ENCODE data around the gene CHD9NB. TPM values are rescaled to one million over a fixed set of nuclear protein-coding genes. Genes with fewer than 3 reads are reported as not detected.

CHD9NB gene
- total RNA-seq, 1 experiment from 2014 or later, result 0.64 TPM

- Histone ChIP-seq H3K9me3 (ENCODE audit: control insufficient read depth, insufficient read depth, low read depth, low read length) (no peaks in the 10 kb centered on the region), H3K4me3 (ENCODE audit: low read depth in 2 of 2, low read length in 2 of 2) (no peak overlapping the region), H3K27me3 (ENCODE audit: control insufficient read depth, insufficient read depth, low read length) (no peaks in the 10 kb centered on the region), H3K4me1 (ENCODE audit: control insufficient read depth, insufficient read depth, low read length) (no peaks in the 10 kb centered on the region), H3K36me3 (ENCODE audit: control insufficient read depth, insufficient read depth, low read length) (no peaks in the 10 kb centered on the region), H3K27ac (ENCODE audit: low read length) (no peak overlapping the region)
- no TSS peak for BruUV-seq (replicated peaks)
- TF ChIP-seq TCF7L2 (IDR thresholded peaks at IDR 0.05; ENCODE audit: low read depth, low read length), result no peak
- TF ChIP-seq, protein P1, sequence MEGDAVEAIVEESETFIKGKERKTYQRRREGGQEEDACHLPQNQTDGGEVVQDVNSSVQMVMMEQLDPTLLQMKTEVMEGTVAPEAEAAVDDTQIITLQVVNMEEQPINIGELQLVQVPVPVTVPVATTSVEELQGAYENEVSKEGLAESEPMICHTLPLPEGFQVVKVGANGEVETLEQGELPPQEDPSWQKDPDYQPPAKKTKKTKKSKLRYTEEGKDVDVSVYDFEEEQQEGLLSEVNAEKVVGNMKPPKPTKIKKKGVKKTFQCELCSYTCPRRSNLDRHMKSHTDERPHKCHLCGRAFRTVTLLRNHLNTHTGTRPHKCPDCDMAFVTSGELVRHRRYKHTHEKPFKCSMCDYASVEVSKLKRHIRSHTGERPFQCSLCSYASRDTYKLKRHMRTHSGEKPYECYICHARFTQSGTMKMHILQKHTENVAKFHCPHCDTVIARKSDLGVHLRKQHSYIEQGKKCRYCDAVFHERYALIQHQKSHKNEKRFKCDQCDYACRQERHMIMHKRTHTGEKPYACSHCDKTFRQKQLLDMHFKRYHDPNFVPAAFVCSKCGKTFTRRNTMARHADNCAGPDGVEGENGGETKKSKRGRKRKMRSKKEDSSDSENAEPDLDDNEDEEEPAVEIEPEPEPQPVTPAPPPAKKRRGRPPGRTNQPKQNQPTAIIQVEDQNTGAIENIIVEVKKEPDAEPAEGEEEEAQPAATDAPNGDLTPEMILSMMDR (IDR thresholded peaks at IDR 0.05), result no peak
- TF ChIP-seq, protein P2, sequence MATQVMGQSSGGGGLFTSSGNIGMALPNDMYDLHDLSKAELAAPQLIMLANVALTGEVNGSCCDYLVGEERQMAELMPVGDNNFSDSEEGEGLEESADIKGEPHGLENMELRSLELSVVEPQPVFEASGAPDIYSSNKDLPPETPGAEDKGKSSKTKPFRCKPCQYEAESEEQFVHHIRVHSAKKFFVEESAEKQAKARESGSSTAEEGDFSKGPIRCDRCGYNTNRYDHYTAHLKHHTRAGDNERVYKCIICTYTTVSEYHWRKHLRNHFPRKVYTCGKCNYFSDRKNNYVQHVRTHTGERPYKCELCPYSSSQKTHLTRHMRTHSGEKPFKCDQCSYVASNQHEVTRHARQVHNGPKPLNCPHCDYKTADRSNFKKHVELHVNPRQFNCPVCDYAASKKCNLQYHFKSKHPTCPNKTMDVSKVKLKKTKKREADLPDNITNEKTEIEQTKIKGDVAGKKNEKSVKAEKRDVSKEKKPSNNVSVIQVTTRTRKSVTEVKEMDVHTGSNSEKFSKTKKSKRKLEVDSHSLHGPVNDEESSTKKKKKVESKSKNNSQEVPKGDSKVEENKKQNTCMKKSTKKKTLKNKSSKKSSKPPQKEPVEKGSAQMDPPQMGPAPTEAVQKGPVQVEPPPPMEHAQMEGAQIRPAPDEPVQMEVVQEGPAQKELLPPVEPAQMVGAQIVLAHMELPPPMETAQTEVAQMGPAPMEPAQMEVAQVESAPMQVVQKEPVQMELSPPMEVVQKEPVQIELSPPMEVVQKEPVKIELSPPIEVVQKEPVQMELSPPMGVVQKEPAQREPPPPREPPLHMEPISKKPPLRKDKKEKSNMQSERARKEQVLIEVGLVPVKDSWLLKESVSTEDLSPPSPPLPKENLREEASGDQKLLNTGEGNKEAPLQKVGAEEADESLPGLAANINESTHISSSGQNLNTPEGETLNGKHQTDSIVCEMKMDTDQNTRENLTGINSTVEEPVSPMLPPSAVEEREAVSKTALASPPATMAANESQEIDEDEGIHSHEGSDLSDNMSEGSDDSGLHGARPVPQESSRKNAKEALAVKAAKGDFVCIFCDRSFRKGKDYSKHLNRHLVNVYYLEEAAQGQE (IDR thresholded peaks at IDR 0.05; ENCODE audit: insufficient read depth in 1 of 2, low read depth in 2 of 2, low read length in 1 of 2), result no peak
- POLR2A ChIA-PET, result no interaction called here
- in situ Hi-C loops (cut with HindIII; ENCODE audit: low pct_unique_long_range_greater_than_20kb, low sequenced_read_pairs), result no loop called here
- CTCF ChIA-PET, result no interaction called here
- ATAC-seq, result no peak
- intact Hi-C loops (cut with micrococcal nuclease; ENCODE audit: unreplicated experiment), result no loop called here
- DNase-seq (ENCODE audit: low read depth, low spot score), result no peak
Observed at GRCh38 chr16:53034306-53034705, 18.4 kb downstream of the CHD9NB start.

DNA sequence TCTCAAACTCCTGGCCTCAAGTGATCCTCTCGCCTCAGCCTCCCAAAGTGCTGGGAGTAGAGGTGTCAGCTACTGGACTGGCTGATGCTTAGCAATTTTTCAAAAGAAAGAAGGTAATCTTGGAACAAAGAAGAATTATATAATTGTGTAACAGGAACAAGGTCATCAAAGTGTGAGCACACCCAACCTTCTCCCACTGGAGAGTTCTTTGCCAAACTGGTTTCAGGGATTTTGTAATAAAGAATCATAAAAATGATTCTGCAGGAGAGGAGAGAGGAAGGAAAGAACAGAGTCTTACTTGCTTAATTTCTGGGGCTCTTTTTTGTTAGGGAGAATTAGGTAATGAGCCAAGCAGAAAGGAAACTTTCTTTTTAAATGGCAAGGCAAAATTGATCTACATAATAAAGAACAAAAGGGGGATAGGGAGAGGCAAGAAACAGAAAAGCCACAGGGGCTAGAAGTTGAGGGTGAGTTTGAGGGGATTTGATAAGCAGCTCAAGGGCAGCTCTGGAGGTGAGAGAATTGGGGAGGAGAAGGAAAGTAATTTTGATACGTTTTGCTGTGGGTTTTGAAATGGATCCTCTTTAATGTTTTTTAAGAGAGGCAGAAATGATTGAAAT lies 21.3 kb downstream of the CHD9NB start:
- no peaks in the 10 kb centered on the region for H3K27me3 ChIP-seq (ENCODE audit: control insufficient read depth, insufficient read depth, low read length)
- H3K4me3 ChIP-seq (ENCODE audit: low read depth in 2 of 2, low read length in 2 of 2), result no peak overlapping the region
- ATAC-seq (no peak), DNase-seq (ENCODE audit: low read depth, low spot score) (no peak)
- intact Hi-C loops (cut with micrococcal nuclease; ENCODE audit: unreplicated experiment) (no loop called here), in situ Hi-C loops (cut with HindIII; ENCODE audit: low pct_unique_long_range_greater_than_20kb, low sequenced_read_pairs) (no loop called here)
- TF ChIP-seq SIN3A (IDR thresholded peaks at IDR 0.05; ENCODE audit: borderline replicate concordance, insufficient read depth, low read depth, low read length), result no peak
- TF ChIP-seq, protein P2 (IDR thresholded peaks at IDR 0.05; ENCODE audit: insufficient read depth in 1 of 2, low read depth in 2 of 2, low read length in 1 of 2), result no peak
- TF ChIP-seq, protein P1 (IDR thresholded peaks at IDR 0.05), result no peak
- TF ChIP-seq TCF7L2 (IDR thresholded peaks at IDR 0.05; ENCODE audit: low read depth, low read length), result no peak
- TF ChIP-seq POLR2AphosphoS5 (IDR thresholded peaks at IDR 0.05; ENCODE audit: low read depth, low read length), result no peak
- H3K36me3 ChIP-seq (ENCODE audit: control insufficient read depth, insufficient read depth, low read length), result no peaks in the 10 kb centered on the region
- BruUV-seq (replicated peaks), result no TSS peak
- H3K9me3 ChIP-seq (ENCODE audit: control insufficient read depth, insufficient read depth, low read depth, low read length), result no peaks in the 10 kb centered on the region
- no peaks in the 10 kb centered on the region for H3K4me1 ChIP-seq (ENCODE audit: control insufficient read depth, insufficient read depth, low read length)
- ChIA-PET POLR2A (no interaction called here), CTCF (no interaction called here)
- no peak overlapping the region for H3K27ac ChIP-seq (ENCODE audit: low read length)
